Measurements from ENCODE around the gene LBHD2. TPM values are rescaled to one million over a fixed set of nuclear protein-coding genes. Genes with fewer than 3 reads are reported as not detected.

LBHD2 gene
- polyA plus RNA-seq, 1 donor from 2014 or later: not detected

DNA sequence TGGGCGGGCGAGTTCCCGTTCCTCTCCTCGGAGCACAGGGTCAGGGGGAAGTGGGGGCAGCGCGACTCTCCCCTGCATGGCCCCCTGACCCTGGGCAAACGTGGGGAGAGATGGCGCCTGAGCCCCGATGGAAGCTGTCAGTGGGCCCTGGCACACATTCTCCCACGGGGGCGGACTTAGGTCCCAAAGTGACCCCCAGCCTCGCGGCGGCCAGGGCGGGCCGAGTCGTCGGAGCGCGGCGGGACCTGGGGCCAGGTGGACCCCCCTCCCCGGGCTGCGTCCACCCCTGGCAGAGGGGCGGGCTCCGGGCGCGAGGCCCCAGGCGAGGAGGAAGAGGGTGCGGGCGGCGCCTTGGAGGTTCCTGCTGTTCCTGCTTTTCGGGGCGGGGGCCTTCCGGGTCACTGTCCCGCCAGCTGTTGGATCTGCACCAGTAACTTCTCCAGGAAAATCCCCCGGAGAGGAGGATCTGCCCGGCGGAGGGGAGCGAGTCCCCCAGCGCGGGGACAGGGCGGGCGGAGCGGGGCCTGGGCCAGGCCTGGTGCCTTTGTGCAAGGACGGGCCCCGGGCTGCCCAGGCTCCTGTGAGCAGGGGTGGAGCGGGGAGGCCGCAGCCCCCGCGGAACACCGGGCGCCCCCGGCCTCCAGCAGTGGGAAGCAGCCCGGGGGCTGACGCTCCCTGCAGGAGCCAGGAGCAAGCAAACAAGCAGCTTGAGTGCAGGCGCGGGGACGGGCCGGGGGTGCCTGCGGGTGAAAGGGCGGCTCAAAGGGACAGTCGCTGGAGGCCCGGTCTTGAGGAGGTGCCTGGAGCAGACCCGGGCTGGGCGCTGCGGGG is 54.5 kb downstream of the LBHD2 start:
- Histone ChIP-seq H3K9ac (ENCODE audit: low read length) (no peak overlapping the region), H3K27ac (ENCODE audit: low read length) (no peak overlapping the region), H3K36me3 (ENCODE audit: insufficient read depth, low read length) (no peaks in the 10 kb centered on the region), H3K79me2 (replicated peaks; ENCODE audit: insufficient read depth, low read length) (no peaks in the 10 kb centered on the region), H3K4me3 (ENCODE audit: low read length) (no peak overlapping the region), H3K27me3 (ENCODE audit: insufficient read depth, low read depth, low read length) (no peaks in the 10 kb centered on the region), H2AFZ (ENCODE audit: low read depth, low read length) (no peak overlapping the region), H3K4me2 (ENCODE audit: low read length) (no peak overlapping the region), H3K9me3 (ENCODE audit: low read length) (no peaks in the 10 kb centered on the region), H3K9me2 (ENCODE audit: insufficient read depth, low read length) (no peaks in the 10 kb centered on the region), H3F3A (ENCODE audit: insufficient read depth, low read length, poor library complexity, severe bottlenecking) (no peaks in the 10 kb centered on the region), H4K20me1 (ENCODE audit: insufficient read depth) (no peaks in the 10 kb centered on the region)
- no peak for TF ChIP-seq EZH2 (IDR thresholded peaks at IDR 0.05; ENCODE audit: borderline replicate concordance, insufficient read depth, low read length, poor library complexity, severe bottlenecking)
- no peak for TF ChIP-seq EP300 (conservative IDR thresholded peaks at IDR 0.05; ENCODE audit: poor library complexity, severe bottlenecking)
- TF ChIP-seq RAD21 (conservative IDR thresholded peaks at IDR 0.05): no peak
- no peak for TF ChIP-seq MXI1 (conservative IDR thresholded peaks at IDR 0.05; ENCODE audit: poor library complexity, severe bottlenecking)
- no peak for TF ChIP-seq TAF1 (IDR thresholded peaks at IDR 0.05; ENCODE audit: low read depth)
- no peak for TF ChIP-seq SMC3 (conservative IDR thresholded peaks at IDR 0.05; ENCODE audit: poor library complexity)

DNA sequence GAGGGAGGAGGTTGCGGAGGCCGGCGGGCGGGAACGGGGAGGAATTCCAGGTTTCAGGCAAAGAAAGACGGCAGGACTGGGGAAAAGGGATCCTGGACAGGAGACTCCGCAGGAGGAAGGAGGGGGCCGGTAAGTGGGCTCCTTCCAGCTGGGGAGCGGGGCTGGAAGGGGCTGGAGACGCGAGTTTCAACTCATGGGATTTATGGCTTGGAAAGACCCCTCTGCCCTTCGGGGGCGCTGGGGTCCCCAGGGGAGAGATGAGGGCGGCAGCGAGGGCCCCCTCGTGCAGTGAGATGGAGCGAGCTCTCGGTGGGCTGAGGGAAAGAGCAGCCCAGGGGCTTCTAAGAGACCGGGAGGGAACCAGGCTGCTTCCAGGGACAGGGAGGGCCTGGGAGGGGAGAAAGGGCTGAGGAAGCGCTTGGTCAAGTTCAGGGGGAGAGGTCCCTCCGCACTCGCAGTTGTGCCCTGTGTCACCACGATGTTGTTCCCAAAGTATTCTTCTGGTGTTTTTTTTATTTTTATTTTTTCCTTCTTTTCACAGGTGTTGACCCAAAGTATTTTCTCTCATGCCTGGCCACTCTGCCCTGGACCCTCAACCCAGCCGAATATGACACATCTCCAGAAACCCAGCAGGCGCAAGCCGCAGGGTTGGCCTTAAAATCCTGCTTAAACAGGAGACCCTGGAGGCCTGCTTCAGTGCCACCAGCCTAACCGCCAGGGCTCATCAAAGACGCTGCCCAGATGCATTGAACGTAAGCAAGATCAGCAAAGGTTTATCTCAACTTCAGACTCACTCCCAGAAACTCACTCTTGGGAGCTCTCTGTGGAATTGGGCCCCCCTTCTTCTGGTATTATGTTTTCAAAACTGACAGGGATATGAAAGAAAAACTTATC is 55.4 kb downstream of the LBHD2 start:
- no peak overlapping the region for H2AFZ ChIP-seq (ENCODE audit: low read depth, low read length)
- no peak for TF ChIP-seq RAD21 (conservative IDR thresholded peaks at IDR 0.05)
- TF ChIP-seq TAF1 (IDR thresholded peaks at IDR 0.05; ENCODE audit: low read depth): no peak
- no peak for TF ChIP-seq POLR2AphosphoS5 (IDR thresholded peaks at IDR 0.05)

More for the DNA sequence above, 55.4 kb downstream of the LBHD2 start:
- no peaks in the 10 kb centered on the region for H4K20me1 ChIP-seq (ENCODE audit: insufficient read depth)
- H3F3A ChIP-seq (ENCODE audit: insufficient read depth, low read length, poor library complexity, severe bottlenecking): no peaks in the 10 kb centered on the region
- H3K9ac ChIP-seq (ENCODE audit: low read length): no peak overlapping the region
- H3K36me3 ChIP-seq (ENCODE audit: insufficient read depth, low read length): no peaks in the 10 kb centered on the region
- H3K27ac ChIP-seq (ENCODE audit: low read length): no peak overlapping the region
- H3K9me2 ChIP-seq (ENCODE audit: insufficient read depth, low read length): no peaks in the 10 kb centered on the region
- H3K9me3 ChIP-seq (ENCODE audit: low read length): no peaks in the 10 kb centered on the region
- no peak overlapping the region for H3K4me3 ChIP-seq (ENCODE audit: low read length)
- H3K79me2 ChIP-seq (replicated peaks; ENCODE audit: insufficient read depth, low read length): no peaks in the 10 kb centered on the region
- no peaks in the 10 kb centered on the region for H3K27me3 ChIP-seq (ENCODE audit: insufficient read depth, low read depth, low read length)
- no peak overlapping the region for H3K4me2 ChIP-seq (ENCODE audit: low read length)

Other genes with a start within 250 kb of the LBHD2 start
- gene AMN, start 161.5 kb upstream of the LBHD2 start, polyA plus RNA-seq: 0.15 and 1.3 TPM in 2 replicates
- 43.5 and 43.8 TPM in 2 replicates for gene CDC42BPB, start 26.7 kb upstream of the LBHD2 start, polyA plus RNA-seq
- gene EXOC3L4, start 10.5 kb downstream of the LBHD2 start, polyA plus RNA-seq: not detected in 2 replicates
- gene TNFAIP2, start 39.3 kb downstream of the LBHD2 start, polyA plus RNA-seq: 1.8 and 6.1 TPM in 2 replicates

Data from neural cell (in vitro differentiated cells).